RPMI7951 (cell line): Measurements from ENCODE around the gene ARHGEF9. TPM values are rescaled to one million over a fixed set of nuclear protein-coding genes. Genes with fewer than 3 reads are reported as not detected.

ENCODE experiments used
- DNase-seq: peaks from one replicate; pipeline ENCODE4 v3.0.0-alpha.2; 2012; ENCODE audit warnings: low read depth
- total RNA-seq: library from RNA; depleted of rRNA; stranded (reverse); fragments of >200 nt; shearing (Covaris generic); gene quantifications from 2 replicates; pipeline ENCODE4 v1.2.3, GENCODE V29; 2014

The ARHGEF9 gene
- total RNA-seq, 1 experiment from 2014 or later = 12.4 TPM

DNA sequence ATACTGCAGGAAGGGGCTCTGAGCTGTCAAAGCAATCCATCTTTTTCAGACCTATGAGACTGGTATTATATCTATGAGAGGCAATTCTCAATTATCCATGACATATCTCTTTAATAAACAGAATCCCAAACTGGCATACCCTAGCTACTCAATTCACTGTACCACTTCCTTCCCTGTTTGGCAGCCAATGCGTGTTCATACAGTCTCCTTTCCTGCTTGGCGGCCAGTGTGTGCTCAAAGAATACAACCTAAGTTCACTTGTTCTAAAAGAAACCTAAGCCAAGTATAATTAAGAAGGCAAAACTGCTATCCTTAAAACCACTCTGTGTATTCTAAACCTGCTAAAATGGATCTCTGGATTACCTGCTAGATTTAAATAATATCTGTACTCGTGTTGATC, 38.3 kb downstream of the ARHGEF9 start:
- DNase-seq = no peak

DNA sequence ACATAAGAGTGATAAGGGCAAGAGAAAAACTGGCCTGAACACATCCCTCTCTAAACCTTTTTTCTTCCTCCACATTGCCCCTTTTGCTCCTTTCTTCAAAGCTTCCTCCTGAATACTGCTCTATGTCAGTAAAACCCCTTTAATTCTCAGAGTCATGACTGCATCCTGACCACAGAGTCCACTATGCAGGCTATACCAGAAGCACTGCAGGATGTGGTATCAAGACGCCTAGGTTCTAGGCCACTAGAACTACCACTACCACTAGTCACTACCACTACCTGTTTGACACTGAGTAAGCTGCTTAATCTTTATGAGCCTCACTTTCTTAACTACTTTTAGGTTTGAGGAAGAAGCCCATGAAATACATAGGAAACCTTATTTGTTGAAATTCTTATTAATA, 38.7 kb downstream of the ARHGEF9 start:
- DNase-seq = no peak

DNA sequence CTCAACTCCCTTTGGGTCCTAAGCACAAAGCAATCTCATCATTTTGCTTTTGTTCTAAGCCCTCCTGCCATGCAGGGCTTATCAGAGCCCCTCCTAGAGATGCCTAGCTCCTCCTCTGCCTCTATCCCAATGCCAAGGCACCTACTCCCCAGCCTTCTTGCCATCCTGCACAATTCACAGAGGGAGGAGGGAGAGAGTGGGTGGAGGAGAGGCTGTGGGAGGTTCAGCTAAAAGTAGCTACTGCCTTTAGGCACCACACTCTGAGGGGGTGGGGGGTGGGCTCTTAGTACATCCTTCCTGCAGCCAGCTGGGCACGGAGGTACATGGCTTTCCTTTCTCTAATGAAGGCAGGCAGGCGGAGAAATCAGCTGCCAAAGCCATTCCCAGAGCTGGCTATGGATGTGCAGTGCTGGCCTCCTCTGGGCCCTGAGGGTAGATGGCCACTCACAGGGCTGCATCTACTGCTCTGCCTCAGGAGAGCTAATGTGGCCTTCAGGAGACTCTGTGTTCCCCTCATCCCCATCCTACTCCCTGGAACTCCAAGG, 40.1 kb downstream of the ARHGEF9 start:
- no peak for DNase-seq

DNA sequence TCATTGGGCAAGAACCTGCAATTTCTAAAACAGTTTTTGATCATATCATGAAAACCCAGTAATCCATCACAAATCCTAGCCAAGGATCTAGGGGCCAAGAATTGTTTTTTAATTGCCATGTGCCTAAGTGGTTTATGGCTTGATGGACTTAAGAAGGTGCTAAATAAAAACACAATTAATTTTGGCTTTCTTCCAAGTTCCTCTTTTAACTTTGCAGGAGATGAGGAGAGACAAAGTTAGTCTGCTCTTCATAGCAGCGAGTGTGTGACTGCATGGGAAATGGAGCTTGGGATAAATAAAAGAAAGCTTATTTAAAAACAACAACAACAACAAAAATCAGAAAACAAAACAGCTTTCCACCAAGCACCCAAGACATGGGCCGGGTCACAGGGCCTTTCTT, 41.4 kb downstream of the ARHGEF9 start:
- DNase-seq = no peak

DNA sequence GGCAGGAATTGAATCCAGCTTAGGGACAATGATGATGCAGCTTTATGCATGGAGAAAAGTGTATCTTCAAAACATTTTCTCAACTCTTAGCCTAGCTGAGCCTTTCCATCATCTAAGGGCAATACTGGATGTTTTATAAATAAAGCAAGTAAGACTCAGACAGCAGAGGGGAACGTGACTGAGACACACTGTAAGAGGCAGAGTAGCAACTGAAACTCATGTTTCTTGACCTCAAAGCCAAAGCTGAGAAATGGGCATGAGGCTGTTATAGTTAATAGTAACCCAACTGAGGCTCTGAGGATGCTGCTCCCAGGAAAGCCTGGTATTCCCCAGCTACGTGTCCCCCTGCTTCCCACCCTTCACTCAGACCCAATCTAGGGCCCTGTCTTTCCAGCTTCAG, 44.6 kb downstream of the ARHGEF9 start:
- DNase-seq = no peak

DNA sequence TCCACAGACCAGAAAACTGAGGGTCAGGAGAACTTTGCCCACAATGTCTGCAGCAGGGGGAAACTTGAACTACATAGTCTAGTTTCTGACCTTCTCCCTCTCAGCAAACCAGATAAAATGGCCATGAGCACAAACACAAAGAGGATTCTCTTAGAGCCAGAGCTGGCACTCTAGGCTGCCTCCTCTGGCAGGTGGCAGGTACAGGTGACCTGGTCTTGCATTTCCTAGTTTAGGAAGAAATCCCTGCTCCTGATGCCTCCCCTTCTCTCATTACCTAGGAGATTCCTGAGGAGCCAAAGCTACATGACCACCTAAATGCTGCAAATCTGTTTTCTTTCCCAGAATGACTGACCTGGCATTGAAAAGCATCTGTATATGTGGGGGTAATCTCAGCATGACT, 45.1 kb downstream of the ARHGEF9 start:
- no peak for DNase-seq

DNA sequence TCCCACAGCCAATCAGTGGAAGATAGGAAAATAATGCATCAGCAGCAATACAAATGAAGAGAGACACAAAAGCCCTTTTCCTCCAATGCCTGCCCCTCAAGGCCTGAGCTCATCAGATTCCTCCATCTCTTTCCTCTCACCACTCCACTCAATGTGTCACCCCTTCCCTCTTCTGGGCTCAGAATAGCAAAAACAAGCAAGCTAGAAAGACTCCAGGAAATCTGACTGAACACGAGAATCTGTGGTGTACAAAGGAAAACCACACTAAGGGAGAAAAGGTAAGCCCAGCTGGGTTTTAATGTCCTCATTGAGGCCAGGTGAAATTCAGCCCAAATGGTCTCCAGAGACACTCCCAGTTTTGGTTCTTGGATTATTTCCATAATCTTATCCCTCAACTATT, 46.3 kb downstream of the ARHGEF9 start:
- DNase-seq = no peak

DNA sequence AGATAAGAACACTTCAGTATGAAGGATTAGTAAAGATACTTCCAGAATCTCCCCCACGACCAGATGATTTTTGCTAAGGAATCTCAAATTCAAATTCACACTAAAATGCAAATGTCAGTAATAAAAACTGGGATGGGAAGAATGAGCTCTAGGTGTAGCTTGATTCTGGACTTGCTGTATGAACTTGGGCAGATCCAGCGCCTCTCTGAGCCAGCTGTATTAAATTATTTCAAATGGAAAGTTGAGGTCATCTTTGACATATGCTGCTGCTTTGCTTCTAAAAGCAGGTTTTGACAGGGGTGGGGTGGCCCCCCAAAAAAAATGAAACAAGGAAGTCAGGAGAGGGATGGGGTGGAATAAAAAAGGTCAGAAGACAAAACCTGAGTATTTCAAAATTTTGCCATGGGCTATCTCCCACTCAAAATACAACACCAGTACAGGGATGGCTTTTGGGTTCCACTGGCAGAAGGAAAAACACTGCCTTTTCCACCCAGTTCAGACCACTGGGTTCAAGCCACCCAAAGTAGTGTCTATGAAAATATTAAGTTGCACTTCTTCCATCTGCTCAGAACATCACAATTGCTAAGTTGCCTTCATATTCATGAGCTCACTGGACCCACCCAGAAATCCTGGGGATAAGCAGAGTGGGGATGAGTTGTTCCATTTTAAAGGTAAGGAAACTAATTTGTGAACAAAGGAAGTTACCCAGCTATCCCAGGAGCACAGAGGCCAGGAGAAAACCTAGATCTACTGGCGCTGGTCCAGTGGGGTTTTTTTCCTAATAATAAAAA, 47.7 kb downstream of the ARHGEF9 start:
- no peak for DNase-seq

DNA sequence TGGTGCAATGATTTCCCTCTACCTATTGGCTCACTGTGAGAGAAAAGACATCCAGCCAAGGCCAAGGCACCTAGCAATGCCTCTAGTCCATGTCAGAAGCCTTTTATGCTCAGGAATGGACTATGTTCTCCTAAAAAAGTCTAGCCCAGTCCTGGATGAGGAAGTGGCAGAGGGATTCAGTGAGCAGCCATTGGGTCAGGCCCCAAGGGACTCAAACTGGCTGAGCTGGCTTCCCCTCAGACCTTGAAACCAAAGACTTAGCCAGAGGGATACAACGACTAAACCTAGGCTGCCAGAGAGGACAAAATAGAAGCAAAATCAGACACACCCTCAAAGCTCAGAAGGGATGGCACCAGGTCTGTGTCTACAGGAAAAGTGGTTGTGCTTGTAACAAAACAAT, 49.1 kb downstream of the ARHGEF9 start:
- DNase-seq = no peak

DNA sequence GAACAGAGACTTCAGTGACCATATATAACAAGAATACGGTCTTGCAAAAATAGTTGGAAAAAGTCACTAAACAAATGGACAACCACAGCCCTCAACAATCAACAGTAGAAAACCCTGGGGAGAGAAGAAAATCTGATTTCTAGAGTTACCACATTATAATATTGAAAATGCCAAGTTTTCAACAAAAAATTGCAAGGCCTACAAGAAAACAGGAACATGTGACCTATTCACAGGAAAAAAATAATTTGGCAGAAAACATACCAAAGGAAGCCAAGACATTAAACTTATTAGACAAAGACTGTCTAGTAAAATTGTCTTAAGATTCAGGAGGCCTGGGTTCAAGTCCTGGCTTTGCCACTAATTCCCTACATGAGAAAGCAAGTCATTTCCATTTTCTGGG, 64.7 kb downstream of the ARHGEF9 start:
- DNase-seq = no peak

DNA sequence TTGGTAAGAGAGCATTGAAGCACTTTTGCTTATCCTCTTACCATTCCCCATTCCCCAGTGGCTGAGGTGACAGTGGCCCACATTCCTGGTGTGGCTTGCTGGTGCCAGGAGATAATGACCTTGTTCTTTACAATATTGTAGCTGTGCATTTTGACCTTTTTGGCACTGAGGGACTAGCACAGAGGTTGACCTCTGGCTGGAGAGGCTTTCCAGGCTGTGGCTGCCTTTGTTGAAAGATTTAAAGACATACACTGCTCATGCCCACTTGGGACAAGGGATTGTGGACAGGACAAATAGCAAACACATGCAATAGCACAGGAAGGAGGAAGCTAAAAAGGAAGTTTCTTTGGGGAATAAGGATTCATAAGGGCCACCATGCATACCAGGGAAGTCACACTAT, 65.4 kb downstream of the ARHGEF9 start:
- no peak for DNase-seq

DNA sequence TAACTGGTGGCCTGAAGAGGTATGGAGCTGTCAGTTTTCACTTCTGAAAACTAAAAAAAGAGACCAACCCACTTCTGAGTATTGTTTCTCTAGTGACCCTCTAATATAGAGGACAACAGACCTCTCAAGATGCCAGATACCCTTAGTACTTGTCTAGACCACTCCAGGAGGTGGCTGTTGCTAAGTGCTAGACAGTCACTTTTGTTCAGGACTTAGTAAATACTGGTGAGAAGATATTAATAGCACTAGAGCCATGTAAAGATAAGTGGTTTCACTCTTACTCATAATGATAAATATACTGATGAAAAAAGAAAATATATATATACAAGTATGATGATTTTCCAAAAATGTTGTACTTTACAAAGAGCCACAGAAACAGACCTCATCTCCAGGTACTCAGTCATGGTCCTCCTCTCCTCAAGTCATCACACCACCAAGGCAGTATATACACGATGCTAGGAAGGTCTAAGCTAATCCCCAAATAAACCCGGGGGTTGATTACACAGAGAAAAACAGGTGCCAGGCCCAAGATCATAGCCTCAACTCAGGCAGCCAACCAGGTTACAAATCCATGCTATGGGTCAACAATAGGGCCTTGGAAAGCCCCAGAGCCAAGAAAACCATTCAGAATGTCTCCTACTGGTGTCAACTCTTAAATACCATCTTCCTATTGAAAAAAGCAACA, 66.9 kb downstream of the ARHGEF9 start:
- DNase-seq = no peak

DNA sequence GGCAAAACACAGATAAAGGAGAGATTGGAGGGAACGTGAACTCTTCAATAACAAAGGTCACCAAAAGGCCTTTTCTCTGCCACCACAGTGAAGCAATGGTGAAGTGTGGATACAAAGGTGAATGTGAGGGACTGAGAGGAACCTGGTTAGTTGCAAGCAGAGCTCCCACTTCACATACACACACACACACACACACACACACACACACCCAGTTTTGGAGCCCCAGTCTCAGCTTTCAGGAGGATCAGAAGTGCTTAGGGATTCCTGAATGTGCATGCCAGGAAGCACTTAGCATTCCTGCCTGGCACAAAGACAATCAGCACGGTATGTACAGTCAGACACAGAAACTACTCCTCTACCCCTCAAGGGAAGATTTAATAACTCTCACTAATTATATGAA, 71.5 kb downstream of the ARHGEF9 start:
- peak; percentile 3 for DNase-seq

DNA sequence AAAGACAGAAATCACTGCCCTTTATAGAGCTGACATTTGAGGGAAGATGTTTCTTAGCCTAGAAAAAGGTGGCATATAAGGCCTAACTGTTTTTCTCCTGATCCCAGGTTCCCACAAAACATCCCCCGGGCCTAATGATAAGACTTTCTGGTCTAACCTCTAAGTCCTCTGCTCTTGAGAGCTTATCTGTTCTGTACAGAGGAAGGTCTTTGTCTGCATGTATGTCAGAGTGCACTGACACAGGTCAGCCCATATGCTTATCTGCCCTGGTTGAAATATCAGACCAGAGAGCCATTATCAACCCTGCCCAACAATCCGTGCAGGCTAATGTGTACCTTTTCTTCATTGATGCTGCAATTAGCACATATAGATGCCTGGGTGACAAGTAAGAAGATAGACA, 76.2 kb downstream of the ARHGEF9 start:
- DNase-seq = no peak

DNA sequence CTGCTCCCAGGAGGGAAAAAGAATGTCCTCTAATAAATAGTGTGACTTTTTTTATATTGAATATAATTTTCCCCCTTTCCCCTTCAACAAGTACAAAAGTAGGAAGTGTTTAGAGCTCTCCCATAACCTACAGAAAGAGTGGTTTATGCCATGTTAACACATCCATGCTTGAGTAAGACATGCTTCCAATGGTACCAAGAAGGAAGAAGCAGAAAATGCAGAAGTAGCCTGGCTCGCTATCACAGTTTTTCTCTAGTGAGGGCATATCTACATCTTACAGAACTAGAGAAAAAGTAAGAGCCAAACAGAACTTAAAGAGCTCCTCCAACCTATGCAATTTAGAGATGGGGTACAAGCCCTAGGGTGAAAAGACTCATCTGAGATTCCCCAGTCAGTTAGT, 82.5 kb downstream of the ARHGEF9 start:
- no peak for DNase-seq

DNA sequence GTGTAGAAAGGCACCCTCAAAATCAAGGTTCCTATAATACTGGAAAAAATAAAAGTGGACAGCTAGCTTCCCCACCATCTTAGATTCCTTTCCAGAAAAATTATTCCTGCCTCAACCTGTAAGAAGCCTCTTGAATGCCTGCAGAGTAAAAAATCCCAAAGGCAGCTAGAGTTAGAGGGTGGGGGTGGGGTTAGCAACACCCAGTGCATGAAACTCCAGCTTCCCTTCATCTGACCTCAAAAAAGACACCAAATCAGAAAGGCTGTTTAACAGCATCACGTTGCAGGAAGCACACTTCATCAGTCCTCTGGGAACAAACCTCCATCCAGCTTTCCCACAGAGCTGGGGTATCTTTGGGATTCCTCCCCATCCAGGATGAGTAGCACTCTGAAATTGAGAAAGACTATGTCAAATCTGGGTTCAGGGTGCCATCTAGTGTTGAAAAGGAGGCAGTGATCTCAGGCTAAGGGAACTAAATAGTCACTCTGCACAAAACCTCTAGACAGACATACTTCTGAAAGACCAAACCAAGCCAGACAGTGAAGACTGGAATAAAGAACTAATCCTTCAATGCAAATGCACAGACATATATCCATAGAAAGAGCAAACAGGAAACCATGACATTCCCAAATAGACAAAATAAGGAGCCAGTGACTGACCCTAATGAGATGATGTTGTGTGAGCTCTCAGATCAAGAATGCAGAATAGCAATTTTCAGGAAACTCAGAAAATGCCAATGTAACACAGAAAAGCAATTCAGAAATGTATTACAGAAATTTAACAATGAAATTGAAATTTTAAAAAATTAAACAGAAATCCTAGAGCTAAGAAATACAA, 97.9 kb downstream of the ARHGEF9 start:
- peak; percentile 47 for DNase-seq

DNA sequence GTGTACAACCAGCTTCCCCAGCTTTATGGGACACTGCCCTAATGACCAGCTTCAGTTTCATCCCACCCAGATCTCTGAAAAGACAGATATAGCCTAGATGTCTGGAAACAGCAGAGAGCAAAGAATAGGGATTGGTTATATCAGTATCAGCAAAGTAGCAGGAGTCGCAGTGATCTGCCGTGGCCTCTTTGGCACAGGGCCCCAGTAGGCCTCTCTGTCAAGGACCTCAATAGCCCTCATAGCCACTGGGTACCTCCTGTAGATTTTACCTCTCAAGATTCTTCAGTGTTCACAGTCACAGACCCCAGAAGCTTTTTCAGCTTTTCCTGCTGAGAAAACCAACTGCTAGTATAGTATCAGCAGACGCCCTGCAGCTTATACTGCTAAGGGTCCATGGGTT, 104.6 kb downstream of the ARHGEF9 start:
- no peak for DNase-seq

DNA sequence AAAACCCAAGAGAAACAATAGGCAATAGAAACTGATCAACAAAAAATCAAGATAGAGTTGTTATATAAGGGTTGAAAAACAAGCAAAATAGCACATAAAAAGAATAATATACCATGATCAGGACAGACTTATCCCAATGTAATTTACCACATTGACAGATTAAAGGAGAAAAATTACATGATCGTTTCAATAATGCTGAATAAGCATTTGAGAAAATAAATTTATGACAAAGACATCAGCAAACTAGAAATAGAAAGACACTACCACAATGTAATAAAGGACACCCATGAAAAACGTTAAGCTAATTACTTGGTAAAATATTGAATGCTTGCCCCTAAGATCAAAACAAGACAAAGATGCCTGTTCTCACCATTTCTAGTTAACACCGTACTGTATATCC, 105.6 kb downstream of the ARHGEF9 start:
- no peak for DNase-seq

DNA sequence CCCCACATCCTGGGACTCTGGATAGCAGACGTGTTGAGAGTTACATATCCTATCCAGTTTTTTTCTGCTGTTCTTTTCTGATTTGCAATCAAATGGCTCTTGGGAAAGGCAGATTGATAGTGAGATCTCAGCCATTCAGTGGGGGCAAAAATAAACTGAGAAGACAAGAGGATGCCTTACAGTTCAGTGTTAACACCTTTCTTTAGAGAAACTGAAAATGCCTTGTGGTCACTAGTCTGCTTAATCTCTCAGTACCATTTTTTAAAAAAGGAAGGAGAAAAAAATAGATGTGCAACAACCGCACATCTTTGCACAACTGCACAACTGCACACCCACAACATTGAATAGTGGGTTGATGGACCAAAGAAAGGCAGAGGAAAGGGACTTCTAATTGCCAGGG, 109.3 kb downstream of the ARHGEF9 start:
- DNase-seq = no peak

DNA sequence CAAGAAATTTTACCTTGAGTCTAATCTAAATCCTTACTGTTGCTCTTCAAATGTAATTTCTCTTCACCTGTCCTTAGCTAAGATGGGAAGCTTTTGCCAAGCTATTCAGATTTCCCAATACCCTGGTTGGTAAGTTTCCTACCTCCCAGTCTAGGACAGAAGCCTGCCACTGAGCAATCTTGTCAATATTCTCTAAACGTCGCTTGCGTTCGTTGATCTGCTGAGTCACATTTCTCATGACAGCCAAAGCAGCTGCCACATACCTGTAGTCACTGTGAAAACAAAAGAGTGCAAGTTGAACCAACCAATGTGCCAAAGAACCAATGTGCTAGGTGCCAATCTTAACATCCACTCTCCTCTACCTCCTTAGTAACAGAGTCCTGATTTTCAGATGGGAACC, 111.1 kb downstream of the ARHGEF9 start:
- no peak for DNase-seq

DNA sequence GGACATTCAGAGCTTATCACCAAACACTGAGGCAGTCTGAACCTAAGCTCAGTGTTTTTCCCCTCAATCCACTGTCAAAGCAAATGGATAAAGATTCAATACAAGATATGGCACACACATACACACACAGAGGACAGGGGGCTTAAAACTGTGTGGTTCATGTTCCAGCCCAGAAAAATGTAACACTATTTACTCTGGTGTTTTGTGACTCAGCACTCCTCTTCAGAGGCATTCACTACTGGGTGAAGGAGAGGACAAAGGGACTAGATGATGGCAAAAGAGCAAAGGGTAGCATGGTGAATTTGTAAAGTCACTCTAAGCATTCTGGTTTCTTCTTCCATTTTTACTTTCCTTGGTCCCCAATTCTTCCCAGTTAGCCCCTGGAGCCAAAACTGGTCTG, 120.3 kb downstream of the ARHGEF9 start:
- no peak for DNase-seq

DNA sequence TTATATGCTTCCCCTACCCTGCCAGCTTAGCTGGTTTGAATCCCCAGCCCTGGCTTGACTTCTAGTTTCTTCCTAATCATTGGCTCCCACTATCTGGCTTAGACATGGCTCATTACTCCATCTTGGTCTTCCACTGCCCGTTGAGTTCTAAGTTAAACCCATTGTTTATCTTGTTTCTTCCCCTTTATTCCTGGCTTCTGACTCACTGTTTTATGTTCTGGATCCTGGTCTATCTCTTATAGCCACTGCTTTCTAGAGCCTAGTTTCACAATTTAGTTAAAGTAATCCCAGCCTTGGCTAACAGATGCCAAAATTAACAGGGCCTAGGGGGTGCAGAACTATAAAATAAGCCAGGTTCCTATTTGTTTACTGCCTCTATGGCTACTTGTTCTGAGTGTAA, 120.9 kb downstream of the ARHGEF9 start:
- DNase-seq = no peak
